AG09319 (cell line): Measurements from ENCODE around the gene ARNT2.

Experiments used
- DNase-seq: peaks from one replicate; pipeline ENCODE4 v3.0.0-alpha.2; 2010; ENCODE audit warnings: low read depth; ENCODE audit errors: extremely low read depth
- TF ChIP-seq, protein P1 (sequence below): IDR thresholded peaks from 2 replicates; pipeline ENCODE4 v1.5.1; 2011; ENCODE audit warnings: low read depth, mild to moderate bottlenecking, inconsistent platforms, low read length, moderate library complexity

Gene ARNT2

DNA sequence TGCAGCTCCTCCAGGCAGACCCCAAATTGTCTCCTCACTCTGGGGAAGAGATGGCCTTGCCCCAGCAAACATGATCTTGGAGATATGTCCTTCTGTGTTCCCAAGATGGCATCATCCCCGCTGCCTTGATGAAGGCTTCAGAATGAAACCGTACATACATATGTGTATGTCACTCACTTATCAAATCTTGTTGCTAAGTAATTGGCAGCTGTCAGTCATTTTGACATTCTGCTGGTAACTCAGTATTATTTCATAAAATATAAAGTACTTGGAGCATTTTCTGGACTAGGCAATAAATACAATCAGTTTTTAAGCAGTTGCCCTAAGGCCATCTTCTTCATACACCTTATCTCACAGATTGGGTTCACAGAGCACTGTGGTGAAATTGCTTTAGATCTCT is 62.4 kb downstream of the ARNT2 start:
- DNase-seq, result no peak
- TF ChIP-seq, protein P1, sequence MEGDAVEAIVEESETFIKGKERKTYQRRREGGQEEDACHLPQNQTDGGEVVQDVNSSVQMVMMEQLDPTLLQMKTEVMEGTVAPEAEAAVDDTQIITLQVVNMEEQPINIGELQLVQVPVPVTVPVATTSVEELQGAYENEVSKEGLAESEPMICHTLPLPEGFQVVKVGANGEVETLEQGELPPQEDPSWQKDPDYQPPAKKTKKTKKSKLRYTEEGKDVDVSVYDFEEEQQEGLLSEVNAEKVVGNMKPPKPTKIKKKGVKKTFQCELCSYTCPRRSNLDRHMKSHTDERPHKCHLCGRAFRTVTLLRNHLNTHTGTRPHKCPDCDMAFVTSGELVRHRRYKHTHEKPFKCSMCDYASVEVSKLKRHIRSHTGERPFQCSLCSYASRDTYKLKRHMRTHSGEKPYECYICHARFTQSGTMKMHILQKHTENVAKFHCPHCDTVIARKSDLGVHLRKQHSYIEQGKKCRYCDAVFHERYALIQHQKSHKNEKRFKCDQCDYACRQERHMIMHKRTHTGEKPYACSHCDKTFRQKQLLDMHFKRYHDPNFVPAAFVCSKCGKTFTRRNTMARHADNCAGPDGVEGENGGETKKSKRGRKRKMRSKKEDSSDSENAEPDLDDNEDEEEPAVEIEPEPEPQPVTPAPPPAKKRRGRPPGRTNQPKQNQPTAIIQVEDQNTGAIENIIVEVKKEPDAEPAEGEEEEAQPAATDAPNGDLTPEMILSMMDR, result no peak

- TF ChIP-seq, protein P1, result no peak
Measured at GRCh38 chr15:80467311-80467714, 63.1 kb downstream of the ARNT2 start.

GRCh38 chr15:80468796-80469195 is 64.6 kb downstream of the ARNT2 start:
- TF ChIP-seq, protein P1, result no peak
- DNase-seq, result no peak

More at GRCh38 chr15:80467311-80467714, 63.1 kb downstream of the ARNT2 start:
- no peak for DNase-seq

DNA sequence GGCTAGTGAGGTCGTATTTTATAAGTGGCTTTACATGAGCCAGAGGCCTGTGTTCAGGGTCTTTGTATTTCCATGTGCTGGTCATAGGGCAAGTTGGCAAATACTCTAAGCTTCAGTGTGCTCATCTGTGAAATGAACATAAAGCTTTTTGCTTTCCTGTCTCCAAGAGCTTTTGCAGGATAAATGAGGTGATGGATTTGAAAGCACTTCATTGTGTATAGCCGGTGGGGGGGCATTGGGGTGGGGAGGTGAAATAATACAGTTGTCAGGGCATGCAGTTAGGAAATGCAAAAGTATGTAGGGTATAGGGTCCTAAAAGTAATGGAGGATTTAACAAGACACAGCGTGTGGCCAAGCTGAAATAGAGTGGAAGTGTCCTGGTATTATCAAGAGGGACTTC is 67.7 kb downstream of the ARNT2 start:
- TF ChIP-seq, protein P1, result no peak

DNA sequence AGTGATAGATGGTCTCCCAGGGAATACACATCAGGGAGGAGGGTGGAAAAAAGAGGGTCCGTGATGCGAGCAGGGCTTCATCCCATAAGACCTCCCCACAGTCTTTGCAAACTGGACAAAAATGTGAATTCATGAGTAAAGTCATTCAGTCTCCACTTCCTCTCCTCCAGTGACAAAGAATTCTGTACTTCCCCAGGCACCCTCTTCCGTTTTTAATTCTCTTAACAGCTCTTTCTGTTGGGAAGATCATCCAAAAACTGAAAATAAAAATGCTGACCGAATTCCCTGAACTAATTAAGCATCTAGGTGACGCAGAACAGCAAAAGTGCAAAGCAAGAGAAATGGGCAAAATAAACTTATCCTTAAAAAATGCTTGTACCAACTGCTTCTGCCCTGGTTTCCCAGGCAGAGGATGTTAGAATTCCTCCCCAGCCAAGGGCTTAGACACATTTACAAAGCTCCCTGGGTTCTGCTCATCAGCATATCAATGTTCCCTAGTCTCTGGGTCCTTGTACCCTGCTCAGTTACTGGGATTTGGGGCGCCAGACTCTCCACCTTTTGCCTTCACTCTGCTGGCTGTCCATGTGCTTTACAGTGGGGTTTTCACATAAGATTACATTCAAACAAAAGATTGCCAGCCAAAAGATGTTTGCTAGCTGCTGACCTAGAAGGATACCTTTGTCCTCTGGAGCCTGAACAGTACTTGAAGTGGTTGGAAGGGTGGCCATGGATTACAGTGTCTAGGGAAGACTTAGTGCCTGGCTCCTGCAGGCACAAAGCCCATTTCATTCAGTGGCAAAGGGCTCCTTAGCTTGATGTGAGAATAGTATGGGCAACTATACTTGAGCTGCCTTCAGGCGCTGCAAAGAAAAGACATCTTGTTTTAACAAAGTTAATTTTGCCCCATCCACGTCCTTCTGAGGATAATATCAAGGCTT is 69.4 kb downstream of the ARNT2 start:
- TF ChIP-seq, protein P1, result no peak
- DNase-seq, result no peak

More for the DNA sequence above, 67.7 kb downstream of the ARNT2 start:
- no peak for DNase-seq

DNA sequence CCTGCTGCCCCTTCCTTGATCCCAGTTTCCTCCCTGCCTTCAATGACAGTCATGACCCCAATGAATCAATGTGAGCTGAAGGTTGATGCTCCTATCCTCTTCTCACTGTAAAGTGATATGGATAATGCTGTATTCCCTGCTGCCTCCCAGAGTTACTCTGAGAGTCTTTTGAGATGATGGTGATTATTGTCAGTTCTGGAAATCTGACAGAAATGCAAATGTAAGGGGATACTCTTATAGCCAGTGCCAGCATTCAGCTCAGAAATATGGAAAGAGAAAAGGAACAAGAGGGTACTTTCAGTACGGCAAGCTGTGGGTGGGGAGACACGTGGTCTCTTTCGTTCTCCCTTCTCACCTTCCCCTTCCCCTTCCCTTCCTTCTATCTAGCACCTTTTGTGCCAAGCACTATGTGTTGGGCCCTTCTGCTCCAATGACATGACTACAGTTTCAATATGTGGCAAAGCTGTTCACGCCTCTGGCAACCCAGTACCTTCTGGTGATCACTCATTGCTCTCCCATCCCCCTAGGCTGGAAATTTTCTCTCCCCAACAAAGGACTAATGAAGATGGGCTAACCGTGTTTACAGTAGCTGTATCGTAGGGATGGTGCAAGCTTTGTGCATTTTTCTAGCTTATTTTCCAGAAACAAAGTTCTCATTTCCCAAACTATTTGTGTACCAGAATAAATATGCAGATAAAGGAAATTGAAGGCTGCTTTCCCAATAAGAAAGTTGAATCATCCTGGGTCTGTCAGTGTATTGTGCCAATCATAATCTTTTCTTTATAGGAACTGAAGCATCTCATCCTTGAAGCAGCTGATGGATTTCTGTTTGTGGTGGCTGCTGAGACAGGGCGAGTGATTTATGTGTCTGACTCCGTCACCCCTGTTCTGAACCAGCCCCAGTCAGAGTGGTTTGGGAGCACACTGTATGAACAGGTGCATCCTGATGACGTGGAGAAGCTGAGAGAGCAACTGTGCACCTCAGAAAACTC is 70.3 kb downstream of the ARNT2 start:
- DNase-seq, result no peak

More for the DNA sequence above, 70.3 kb downstream of the ARNT2 start:
- TF ChIP-seq, protein P1, result no peak
